A549 treated with AZD9567 at 1 μM for 4 hours (cell line): ENCODE data around the gene FOSB. TPM values are rescaled to one million over a fixed set of nuclear protein-coding genes. Genes with fewer than 3 reads are reported as not detected.

ENCODE experiments used
- total RNA-seq: library from RNA; stranded (reverse); fragments of 200-300 nt; extraction: Qiagen RNA extraction; gene quantifications from 5 replicates; pipeline ENCODE4 v1.2.3, GENCODE V29; 2022; ENCODE audit not compliant: insufficient read depth

The FOSB gene
- 10.2 to 21.4 TPM (median 18.8 TPM) in 5 replicates for total RNA-seq

DNA sequence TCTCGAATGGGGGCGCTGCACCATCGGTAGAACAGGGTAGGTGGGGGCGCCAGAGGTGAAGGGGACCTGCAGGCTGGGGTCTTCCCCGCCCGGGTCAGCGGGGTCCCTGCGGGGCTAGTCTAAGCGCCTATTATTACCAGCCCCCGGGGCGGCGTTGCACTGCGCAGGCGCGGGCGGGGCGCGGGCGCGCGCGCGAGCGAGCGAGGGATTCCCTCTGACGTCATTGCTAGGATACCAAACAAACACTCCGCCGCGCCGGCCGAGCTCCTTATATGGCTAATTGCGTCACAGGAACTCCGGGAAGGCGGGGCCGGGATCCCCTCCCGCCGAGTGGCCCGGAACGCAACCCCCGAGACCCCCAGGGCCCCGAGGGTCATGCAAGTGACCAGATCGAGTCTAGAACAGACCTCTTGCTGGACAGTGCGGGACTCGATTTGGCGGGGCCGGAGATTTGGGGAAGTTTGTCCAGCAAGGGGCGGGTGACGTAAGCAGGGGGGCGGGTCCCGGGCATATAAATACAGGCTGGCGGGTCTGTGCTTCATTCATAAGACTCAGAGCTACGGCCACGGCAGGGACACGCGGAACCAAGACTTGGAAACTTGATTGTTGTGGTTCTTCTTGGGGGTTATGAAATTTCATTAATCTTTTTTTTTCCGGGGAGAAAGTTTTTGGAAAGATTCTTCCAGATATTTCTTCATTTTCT, at the start of gene FOSB:
FOSB (plus strand) TSS at position 541 of the 703 bp plus-strand sequence. CDS start 591 bp downstream, outside the sequence.

DNA sequence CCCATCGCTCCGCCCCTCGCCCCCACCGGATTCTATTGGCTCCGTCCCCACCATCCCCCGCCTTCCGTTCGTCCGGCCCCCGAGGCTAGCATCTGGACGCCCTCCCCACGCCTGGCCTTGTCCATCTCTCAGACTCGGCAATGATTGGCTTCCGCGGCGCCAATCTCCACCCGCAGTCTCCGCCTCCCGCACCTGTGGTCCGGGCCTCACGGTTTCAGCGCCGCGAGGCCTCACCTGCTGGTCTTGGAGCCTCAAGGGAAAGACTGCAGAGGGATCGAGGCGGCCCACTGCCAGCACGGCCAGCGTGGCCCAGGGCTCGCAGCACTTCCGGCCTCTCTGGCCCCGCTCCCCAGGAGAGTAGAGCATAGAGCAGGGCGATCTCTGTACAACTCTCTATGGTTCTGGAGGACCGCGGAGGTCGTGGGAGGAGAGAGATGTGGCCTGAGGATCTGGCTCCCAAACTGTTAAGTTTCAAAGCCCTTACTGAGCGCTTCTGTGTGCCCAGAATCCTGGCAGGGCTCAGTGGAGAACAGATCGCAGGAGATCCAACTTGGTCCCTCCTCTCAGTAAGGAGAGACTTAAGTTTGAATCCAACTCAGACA, 44.1 kb upstream of the FOSB start, which contains the start of gene ERCC1:
ERCC1 (minus strand) TSS at position 329 of the 602 bp plus-strand sequence. CDS start 543 bp downstream, outside the sequence.

DNA sequence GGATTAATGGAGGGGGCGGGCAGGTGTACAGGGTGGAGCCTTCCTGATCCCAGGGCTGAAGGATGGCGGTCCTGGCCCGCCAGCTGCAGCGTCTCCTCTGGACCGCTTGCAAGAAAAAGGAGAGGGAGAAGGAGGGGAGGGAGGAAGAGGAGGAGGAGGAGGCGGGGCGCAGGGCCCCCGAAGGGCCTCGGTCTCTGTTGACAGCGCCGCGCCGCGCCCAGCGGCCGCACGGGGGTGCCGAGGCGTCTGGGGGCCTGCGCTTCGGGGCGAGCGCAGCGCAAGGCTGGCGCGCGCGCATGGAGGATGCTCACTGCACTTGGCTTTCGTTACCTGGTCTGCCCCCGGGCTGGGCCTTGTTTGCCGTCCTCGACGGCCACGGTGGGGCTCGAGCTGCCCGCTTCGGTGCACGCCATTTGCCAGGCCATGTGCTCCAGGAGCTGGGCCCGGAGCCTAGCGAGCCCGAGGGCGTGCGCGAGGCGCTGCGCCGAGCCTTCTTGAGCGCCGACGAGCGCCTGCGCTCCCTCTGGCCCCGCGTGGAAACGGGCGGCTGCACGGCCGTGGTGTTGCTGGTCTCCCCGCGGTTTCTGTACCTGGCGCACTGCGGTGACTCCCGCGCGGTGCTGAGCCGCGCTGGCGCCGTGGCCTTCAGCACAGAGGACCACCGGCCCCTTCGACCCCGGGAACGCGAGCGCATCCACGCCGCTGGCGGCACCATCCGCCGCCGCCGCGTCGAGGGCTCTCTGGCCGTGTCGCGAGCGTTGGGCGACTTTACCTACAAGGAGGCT, 30.8 kb downstream of the FOSB start, which contains the start of gene PPM1N:
PPM1N (plus strand) TSS at position 33 of the 785 bp plus-strand sequence; CDS start at position 63, 30 bp downstream.

DNA sequence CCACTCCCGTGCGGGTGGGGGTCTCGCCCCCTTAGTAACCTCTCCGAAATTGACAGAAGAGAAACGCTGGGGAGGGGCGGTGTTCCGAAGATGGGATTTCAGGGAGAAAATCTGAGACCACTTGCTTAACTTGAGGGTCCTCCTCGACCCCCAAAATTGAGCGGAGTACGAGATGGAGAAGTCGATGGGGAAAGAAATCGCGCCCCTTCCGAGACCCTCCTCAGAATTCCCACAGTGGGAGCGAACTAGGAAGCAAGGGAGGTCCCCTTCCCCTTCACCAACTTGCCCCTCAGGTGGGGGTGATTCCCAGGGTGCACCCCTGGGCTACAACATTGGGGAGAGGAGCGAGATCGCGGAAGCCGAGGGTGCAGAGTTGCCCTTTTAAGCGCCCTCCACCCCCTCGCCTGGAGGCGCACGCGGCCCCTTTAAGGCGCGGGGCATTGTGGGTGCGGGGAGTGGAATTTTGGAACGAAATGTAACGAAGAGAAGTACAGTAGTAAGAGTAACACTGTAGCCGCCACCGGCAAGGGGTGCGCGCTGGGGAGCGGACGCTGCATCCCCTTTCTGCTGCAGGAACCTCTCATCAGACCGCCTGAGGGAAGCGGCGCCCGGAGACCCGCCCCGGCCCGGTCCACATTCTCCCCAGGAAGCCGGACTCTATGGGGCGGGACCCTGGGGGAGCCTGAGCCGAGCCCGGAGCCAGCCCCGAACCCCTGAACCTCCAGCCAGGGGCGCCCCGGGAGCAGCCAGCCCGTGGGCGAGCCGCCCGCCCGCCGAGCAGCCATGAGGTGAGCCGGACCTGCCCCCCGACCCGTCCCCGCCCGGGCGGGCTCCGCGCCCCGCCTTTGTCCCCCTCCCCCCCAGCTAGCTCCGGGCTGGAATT, 39.4 kb downstream of the FOSB start, which contains the start of gene VASP:
VASP (plus strand) TSS at position 491 of the 883 bp plus-strand sequence; CDS start at position 784, 293 bp downstream.

Other genes starting within 250 kb of the FOSB start
- gene EXOC3L2, start 222.6 kb upstream of the FOSB start, total RNA-seq, result 1.2 to 2.0 TPM (median 1.6 TPM) in 4 of 5 replicates, not detected in the other
- gene MARK4, start 216.7 kb upstream of the FOSB start, total RNA-seq, result 6.2 to 9.4 TPM (median 7.8 TPM) in 5 replicates
- 0.05 to 0.07 TPM in 2 of 5 replicates, not detected in the others for gene CKM, start 145.1 kb upstream of the FOSB start, total RNA-seq
- 0.87 to 1.3 TPM (median 0.91 TPM) in 4 of 5 replicates, not detected in the other for gene KLC3, start 127.2 kb upstream of the FOSB start, total RNA-seq
- gene ERCC2, start 97.4 kb upstream of the FOSB start, total RNA-seq, result 11.4 to 14.4 TPM (median 14.2 TPM) in 5 replicates
- 19.0 to 37.6 TPM (median 35.5 TPM) in 5 replicates for gene PPP1R13L, start 62.9 kb upstream of the FOSB start, total RNA-seq
- 47.1 to 57.7 TPM (median 51.3 TPM) in 5 replicates for gene POLR1G, start 61.4 kb upstream of the FOSB start, total RNA-seq
- 139 to 171 TPM (median 165 TPM) in 5 replicates for gene ERCC1, start 44.1 kb upstream of the FOSB start, total RNA-seq
- 5.6 to 13.1 TPM (median 12.6 TPM) in 5 replicates for gene RTN2, start 29.1 kb downstream of the FOSB start, total RNA-seq
- gene PPM1N, start 30.4 kb downstream of the FOSB start, total RNA-seq, result 6.9 to 10.4 TPM (median 8.2 TPM) in 5 replicates
- gene VASP, start 39.5 kb downstream of the FOSB start, total RNA-seq, result 159 to 241 TPM (median 195 TPM) in 5 replicates
- gene OPA3, start 116.8 kb downstream of the FOSB start, total RNA-seq, result 10.4 to 16.7 TPM (median 15.7 TPM) in 5 replicates
- 0.05 to 0.27 TPM (median 0.15 TPM) in 4 of 5 replicates, not detected in the other for gene GPR4, start 134.2 kb downstream of the FOSB start, total RNA-seq
- 21.1 to 24.4 TPM (median 23.4 TPM) in 5 replicates for gene EML2, start 171.4 kb downstream of the FOSB start, total RNA-seq
- gene GIPR, start 200.2 kb downstream of the FOSB start, total RNA-seq, result 1.4 to 3.8 TPM (median 3.2 TPM) in 5 replicates
- gene SNRPD2, start 224.0 kb downstream of the FOSB start, total RNA-seq, result 660 to 832 TPM (median 820 TPM) in 5 replicates
- gene QPCTL, start 224.7 kb downstream of the FOSB start, total RNA-seq, result 8.8 to 12.8 TPM (median 9.8 TPM) in 5 replicates